B cell (primary cell): ENCODE results near the gene TCP10L.

Experiments used
- CTCF ChIP-seq: fragments of 200-600 bp; IDR thresholded peaks from one replicate; pipeline ENCODE4 v1.8.0; 2022; ENCODE audit warnings: antibody characterized with exemption, mild to moderate bottlenecking
- EZH2 ChIP-seq: IDR thresholded peaks from 2 replicates; pipeline ENCODE4 v1.6.1; 2012; ENCODE audit warnings: borderline replicate concordance, low read depth, mild to moderate bottlenecking, moderate library complexity, low read length; ENCODE audit not compliant: insufficient read depth, poor library complexity, severe bottlenecking

- TF ChIP-seq EZH2 (no peak), CTCF (no peak)
These were observed 20.1 kb upstream of the TCP10L start for GRCh38 chr21:32605469-32605868.
